ENCODE data around the gene TAGLN2. TPM values are rescaled to one million over a fixed set of nuclear protein-coding genes. Genes with fewer than 3 reads are reported as not detected.

Gene TAGLN2
- total RNA-seq, 5 donors from 2014 or later (not counting 1 experiment from before 2014, with no cell fraction given): 210 to 372 (median 245) TPM

DNA sequence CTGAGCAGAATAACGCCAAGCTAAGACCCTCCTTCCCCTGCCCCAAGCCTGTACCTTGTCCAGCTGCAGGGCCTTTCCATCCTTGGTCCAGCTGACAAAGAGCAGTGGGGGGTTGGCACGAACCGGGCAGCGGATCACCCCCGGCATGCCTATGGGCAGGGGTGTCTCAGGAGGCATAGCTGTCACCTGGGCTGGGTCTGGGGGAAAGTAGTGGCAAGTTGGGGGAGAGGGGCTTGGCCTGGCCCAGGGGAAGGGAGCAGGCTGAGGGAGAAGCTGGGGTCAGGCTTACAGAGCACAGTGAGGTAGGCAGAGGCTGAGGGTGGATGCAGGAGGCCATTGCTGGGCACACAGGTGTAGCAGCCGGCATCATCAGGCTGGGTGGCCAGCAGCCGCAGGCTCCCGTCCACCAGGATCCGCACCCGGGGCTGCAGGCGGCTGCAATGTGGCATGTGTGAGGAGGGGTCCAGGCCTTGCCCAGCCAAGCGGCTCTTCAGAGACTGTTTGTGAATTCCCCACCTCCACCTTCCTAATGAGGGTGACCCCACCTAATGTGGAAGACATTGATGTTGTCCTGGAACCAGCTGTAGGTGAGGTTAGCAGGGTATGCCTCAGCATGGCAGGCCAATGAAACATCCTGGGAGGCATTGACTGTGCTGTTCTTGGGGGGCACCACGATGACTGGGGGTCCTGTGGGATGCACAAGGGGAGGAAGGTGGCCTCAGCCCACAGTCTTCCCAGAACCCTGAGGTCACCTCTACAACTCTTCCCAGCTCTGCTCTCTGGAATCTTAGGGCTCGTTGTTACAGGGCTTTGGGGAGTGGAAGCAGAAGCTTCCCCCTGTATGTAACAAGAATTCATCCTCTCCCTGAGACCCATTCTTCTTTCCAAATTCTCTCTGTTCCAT, 9.1 kb upstream of the TAGLN2 start:
- ATAC-seq (replicated peaks in 1 of 4): no peak
- no peaks in the 10 kb centered on the region for H3K36me3 ChIP-seq (ENCODE audit: control insufficient read depth in 2 of 2, extremely low read depth in 1 of 2, insufficient read depth in 1 of 2, low read length in 1 of 2)
- Mint-ChIP-seq H3K27ac (no peak overlapping the region), H3K4me3 (no peak overlapping the region), H3K27me3 (peaks cover 4 to 5% of the 10 kb centered on the region in 2 donors), H3K9me3 (no peaks in the 10 kb centered on the region), H3K36me3 (no peaks in the 10 kb centered on the region), H3K4me1 (peaks cover 0 to 12% (median 8%) of the 10 kb centered on the region in 3 donors)
- ChIA-PET CTCF (interaction anchor here (0.7 to 2.1 kb wide), 4 partner anchors 11 to 72 kb away, joined by 3 to 5 read pairs (median 3); no protein-coding TSS in a partner anchor), POLR2A (interaction anchor here in 1 of 2 donors (1.5 kb wide), 1 partner anchor 9 kb away, joined by 4 read pairs; the partner anchor contains the start of gene TAGLN2)
- 100% methylated on average over 2 of the region's 14 CpGs for whole genome bisulfite sequencing (ENCODE audit: insufficient coverage)
- H3K4me3 ChIP-seq (ENCODE audit: control insufficient read depth in 1 of 2, extremely low read depth in 1 of 2, low read length in 1 of 2): no peak overlapping the region
- H3K4me1 ChIP-seq (ENCODE audit: control insufficient read depth in 1 of 2, extremely low read depth in 1 of 2, insufficient read depth in 2 of 2, low read length in 2 of 2): peaks cover 4 to 17% of the 10 kb centered on the region in 2 experiments
- H3K27me3 ChIP-seq (replicated peaks in 1 of 2; ENCODE audit: control insufficient read depth in 2 of 2, extremely low read depth in 1 of 2, insufficient read depth in 2 of 2, low read length in 1 of 2): peaks cover 0 to 38% of the 10 kb centered on the region in 2 experiments
- DNase-seq: no peak
- no peaks in the 10 kb centered on the region for H3K9me3 ChIP-seq
- no peak overlapping the region for H3K27ac ChIP-seq (ENCODE audit: low read length)

DNA sequence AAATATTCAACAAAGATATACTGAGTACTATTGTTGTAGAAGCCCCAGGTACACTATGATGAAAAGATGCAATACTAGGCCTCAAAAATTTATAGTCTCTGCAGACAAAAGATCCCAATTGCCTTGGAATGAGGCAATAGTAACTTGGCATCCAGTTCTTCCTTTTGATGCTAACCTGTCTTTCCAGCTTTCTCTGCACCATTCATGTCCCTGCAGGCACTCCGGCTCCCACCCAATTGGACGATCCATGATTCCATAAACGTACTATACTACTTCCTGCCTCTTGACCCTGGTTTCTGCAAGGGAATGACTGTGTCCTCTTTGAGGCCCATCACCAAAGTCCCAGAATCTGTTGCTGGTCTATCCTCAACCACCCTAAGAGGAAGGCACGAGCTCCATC, 8.0 kb upstream of the TAGLN2 start:
- H3K36me3 Mint-ChIP-seq: no peaks in the 10 kb centered on the region
- Histone ChIP-seq H3K27ac (ENCODE audit: low read length) (no peak overlapping the region), H3K36me3 (ENCODE audit: control insufficient read depth in 2 of 2, extremely low read depth in 1 of 2, insufficient read depth in 1 of 2, low read length in 1 of 2) (no peaks in the 10 kb centered on the region), H3K27me3 (replicated peaks in 1 of 2; ENCODE audit: control insufficient read depth in 2 of 2, extremely low read depth in 1 of 2, insufficient read depth in 2 of 2, low read length in 1 of 2) (peaks cover 0 to 36% of the 10 kb centered on the region in 2 experiments), H3K9me3 (no peaks in the 10 kb centered on the region), H3K4me1 (ENCODE audit: control insufficient read depth in 1 of 2, extremely low read depth in 1 of 2, insufficient read depth in 2 of 2, low read length in 2 of 2) (peaks cover 4 to 17% of the 10 kb centered on the region in 2 experiments), H3K4me3 (ENCODE audit: control insufficient read depth in 1 of 2, extremely low read depth in 1 of 2, low read length in 1 of 2) (no peak overlapping the region)
- peaks cover 0 to 2% of the 10 kb centered on the region in 2 donors for H3K27me3 Mint-ChIP-seq
- peaks cover 0 to 12% (median 8%) of the 10 kb centered on the region in 3 donors for H3K4me1 Mint-ChIP-seq
- DNase-seq (no peak), ATAC-seq (replicated peaks in 1 of 4) (no peak)
- no peak overlapping the region for H3K4me3 Mint-ChIP-seq
- ChIA-PET CTCF (interaction anchor here (0.9 to 1.8 kb wide), 3 partner anchors 72 to 75 kb away, joined by 3 to 6 read pairs (median 5); no protein-coding TSS in a partner anchor), POLR2A (no interaction called here)
- no peak overlapping the region for H3K27ac Mint-ChIP-seq
- WGBS (ENCODE audit: insufficient coverage): 75% methylated on average over 4 of the region's 4 CpGs
- no peaks in the 10 kb centered on the region for H3K9me3 Mint-ChIP-seq

GRCh38 chr1:159932296-159933285, 7.3 kb upstream of the TAGLN2 start:
- POLR2A ChIA-PET: interaction anchor here in 1 of 2 donors (1.0 kb wide), 1 partner anchor 8 kb away, joined by 7 read pairs; no protein-coding TSS in a partner anchor
- no peaks in the 10 kb centered on the region for H3K36me3 Mint-ChIP-seq
- H3K4me3 Mint-ChIP-seq: no peak overlapping the region

GRCh38 chr1:159931795-159932173, 6.5 kb upstream of the TAGLN2 start:
- Mint-ChIP-seq H3K27me3 (peaks cover 0 to 2% of the 10 kb centered on the region in 2 donors), H3K9me3 (no peaks in the 10 kb centered on the region), H3K36me3 (no peaks in the 10 kb centered on the region), H3K4me1 (peaks cover 3 to 11% (median 8%) of the 10 kb centered on the region in 3 donors), H3K4me3 (no peak overlapping the region), H3K27ac (no peak overlapping the region)
- Histone ChIP-seq H3K27ac (ENCODE audit: low read length) (no peak overlapping the region), H3K27me3 (replicated peaks in 1 of 2; ENCODE audit: control insufficient read depth in 2 of 2, extremely low read depth in 1 of 2, insufficient read depth in 2 of 2, low read length in 1 of 2) (peaks cover 0 to 25% of the 10 kb centered on the region in 2 experiments), H3K36me3 (ENCODE audit: control insufficient read depth in 2 of 2, extremely low read depth in 1 of 2, insufficient read depth in 1 of 2, low read length in 1 of 2) (no peaks in the 10 kb centered on the region), H3K4me1 (ENCODE audit: control insufficient read depth in 1 of 2, extremely low read depth in 1 of 2, insufficient read depth in 2 of 2, low read length in 2 of 2) (peaks cover 2 to 8% of the 10 kb centered on the region in 2 experiments), H3K9me3 (no peaks in the 10 kb centered on the region), H3K4me3 (ENCODE audit: control insufficient read depth in 1 of 2, extremely low read depth in 1 of 2, low read length in 1 of 2) (no peak overlapping the region)
- WGBS (ENCODE audit: insufficient coverage): 90% methylated on average over 2 of the region's 3 CpGs
- POLR2A ChIA-PET: no interaction called here
- CTCF ChIA-PET: interaction anchor here in 1 of 2 donors (1.8 kb wide), 1 partner anchor 77 kb away, joined by 5 read pairs; no protein-coding TSS in a partner anchor
- DNase-seq (no peak), ATAC-seq (replicated peaks in 1 of 4) (no peak)

More at GRCh38 chr1:159932296-159933285, 7.3 kb upstream of the TAGLN2 start:
- Mint-ChIP-seq H3K27ac (no peak overlapping the region), H3K4me1 (peaks cover 0 to 12% (median 8%) of the 10 kb centered on the region in 3 donors), H3K27me3 (peaks cover 0 to 2% of the 10 kb centered on the region in 2 donors), H3K9me3 (no peaks in the 10 kb centered on the region)
- Histone ChIP-seq H3K4me3 (ENCODE audit: control insufficient read depth in 1 of 2, extremely low read depth in 1 of 2, low read length in 1 of 2) (no peak overlapping the region), H3K27ac (ENCODE audit: low read length) (no peak overlapping the region), H3K27me3 (replicated peaks in 1 of 2; ENCODE audit: control insufficient read depth in 2 of 2, extremely low read depth in 1 of 2, insufficient read depth in 2 of 2, low read length in 1 of 2) (peaks cover 0 to 33% of the 10 kb centered on the region in 2 experiments), H3K4me1 (ENCODE audit: control insufficient read depth in 1 of 2, extremely low read depth in 1 of 2, insufficient read depth in 2 of 2, low read length in 2 of 2) (peaks cover 4 to 16% of the 10 kb centered on the region in 2 experiments), H3K9me3 (no peaks in the 10 kb centered on the region), H3K36me3 (ENCODE audit: control insufficient read depth in 2 of 2, extremely low read depth in 1 of 2, insufficient read depth in 1 of 2, low read length in 1 of 2) (no peaks in the 10 kb centered on the region)
- no peak for ATAC-seq (replicated peaks in 1 of 4)
- DNase-seq: no peak
- CTCF ChIA-PET: interaction anchor here (0.5 to 1.8 kb wide), 3 partner anchors 73 to 1922 kb away, joined by 3 to 6 read pairs (median 5); no protein-coding TSS in a partner anchor
- 86% methylated on average over 14 of the region's 16 CpGs for WGBS (ENCODE audit: insufficient coverage)

DNA sequence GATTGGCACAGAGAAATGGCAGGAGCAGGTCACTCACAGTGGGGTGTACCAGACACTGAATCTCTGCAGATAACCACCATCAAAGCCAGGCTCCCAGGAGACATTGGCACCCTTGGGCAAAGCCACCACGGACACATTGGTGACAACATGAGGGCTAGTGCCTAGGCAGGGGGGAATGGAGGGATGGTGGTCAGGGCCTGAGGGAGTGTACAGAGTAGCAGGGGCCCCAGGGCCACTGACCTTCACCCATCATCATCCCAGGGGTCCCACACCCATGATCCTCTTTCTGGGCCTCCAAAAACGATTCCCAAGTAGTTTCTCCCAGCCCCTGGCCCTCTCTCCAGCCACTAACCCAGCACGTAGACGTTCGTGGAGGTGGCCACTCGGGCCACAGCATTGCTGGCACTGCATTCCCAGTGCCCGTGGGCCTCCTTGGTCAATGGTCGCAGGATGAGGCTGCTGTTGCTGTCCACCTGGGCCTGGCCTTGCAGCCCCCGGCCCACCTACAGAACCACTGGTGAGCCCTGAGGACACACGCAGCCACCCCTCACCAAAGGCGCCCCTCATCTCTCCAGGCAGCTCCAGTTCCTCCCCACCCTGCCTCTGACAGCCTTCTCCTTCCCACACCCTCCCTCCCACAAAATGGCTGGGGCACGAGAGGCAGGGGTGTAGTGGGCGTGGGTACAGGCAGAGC, 5.9 kb upstream of the TAGLN2 start:
- Mint-ChIP-seq H3K4me3 (no peak overlapping the region), H3K27me3 (no peaks in the 10 kb centered on the region), H3K36me3 (no peaks in the 10 kb centered on the region), H3K27ac (no peak overlapping the region), H3K9me3 (no peaks in the 10 kb centered on the region), H3K4me1 (peaks cover 9 to 12% (median 10%) of the 10 kb centered on the region in 3 donors)
- CTCF ChIA-PET: interaction anchor here in 1 of 2 donors (0.6 kb wide), 1 partner anchor 75 kb away, joined by 9 read pairs; no protein-coding TSS in a partner anchor
- ATAC-seq (replicated peaks in 1 of 4): no peak
- DNase-seq: no peak
- no peak overlapping the region for H3K27ac ChIP-seq (ENCODE audit: low read length)
- H3K4me1 ChIP-seq (ENCODE audit: control insufficient read depth in 1 of 2, extremely low read depth in 1 of 2, insufficient read depth in 2 of 2, low read length in 2 of 2): peaks cover under 1 to 6% of the 10 kb centered on the region in 2 experiments
- POLR2A ChIA-PET: interaction anchor here in 1 of 2 donors (0.6 kb wide), 1 partner anchor 825 kb away, joined by 3 read pairs; no protein-coding TSS in a partner anchor
- H3K4me3 ChIP-seq (ENCODE audit: control insufficient read depth in 1 of 2, extremely low read depth in 1 of 2, low read length in 1 of 2): no peak overlapping the region
- peaks cover 0 to 19% of the 10 kb centered on the region in 2 experiments for H3K27me3 ChIP-seq (replicated peaks in 1 of 2; ENCODE audit: control insufficient read depth in 2 of 2, extremely low read depth in 1 of 2, insufficient read depth in 2 of 2, low read length in 1 of 2)
- no peaks in the 10 kb centered on the region for H3K9me3 ChIP-seq
- no peaks in the 10 kb centered on the region for H3K36me3 ChIP-seq (ENCODE audit: control insufficient read depth in 2 of 2, extremely low read depth in 1 of 2, insufficient read depth in 1 of 2, low read length in 1 of 2)
- WGBS (ENCODE audit: insufficient coverage): 76% methylated on average over 10 of the region's 13 CpGs

Data from T-cell (primary cell).